HEK293 (cell line): ENCODE results near the gene EEF1AKMT3.

Experiments used
- CTCF ChIA-PET: fragments of 350-600 bp; formaldehyde crosslinking; extraction: SDS; loops from one replicate; lab custom pipeline; 2021; ENCODE audit warnings: antibody characterized with exemption; lab: Yijun Ruan, JAX
- POLR2A ChIA-PET: fragments of 300-600 bp; formaldehyde crosslinking; extraction: SDS; loops from one replicate; lab custom pipeline; 2020; ENCODE audit warnings: antibody characterized with exemption, inconsistent platforms; lab: Yijun Ruan, JAX
- H3K27ac ChIP-seq: fragments of 200-500 bp; sonication (Bioruptor generic); 2 replicates; pipeline ENCODE4 v1.5.1; 2014; ENCODE audit warnings: low read depth, low read length, control low read depth, inconsistent platforms; ENCODE audit errors: extremely low read depth
- H3K36me3 ChIP-seq, 2 experiments: fragments of 200-500 bp in 1 of 2; sonication (Bioruptor generic) in 1 of 2; 1 replicate in 1 of 2; 2 replicates in 1 of 2; pipeline ENCODE4 v1.5.1; 2014 to 2017; ENCODE audit warnings: inconsistent platforms in 2 of 2, low read length in 2 of 2; ENCODE audit not compliant: control insufficient read depth in 2 of 2, insufficient read depth in 1 of 2
- H3K4me1 ChIP-seq: fragments of 200-500 bp; sonication (Bioruptor generic); 2 replicates; pipeline ENCODE4 v1.5.1; 2014; ENCODE audit warnings: mild to moderate bottlenecking, low read length, inconsistent platforms; ENCODE audit not compliant: control insufficient read depth, insufficient read depth
- H3K4me3 ChIP-seq: 2 replicates; pipeline ENCODE4 v1.5.1; 2011; ENCODE audit warnings: low read depth, mild to moderate bottlenecking, control low read depth, low read length, moderate library complexity
- H3K9me3 ChIP-seq: fragments of 200-500 bp; sonication (Bioruptor generic); 2 replicates; pipeline ENCODE4 v1.5.1; 2014; ENCODE audit warnings: low read depth, low read length, inconsistent platforms; ENCODE audit not compliant: control insufficient read depth, insufficient read depth
- CTCF ChIP-seq: fragments of 450-650 bp; formaldehyde crosslinking; IDR thresholded peaks from 2 replicates; pipeline ENCODE4 v1.5.1; 2016; ENCODE audit warnings: missing biosample characterization, missing genetic modification characterization
- EGR2 ChIP-seq: fragments of 450-650 bp; formaldehyde crosslinking; IDR thresholded peaks from 2 replicates; pipeline ENCODE4 v1.5.1; 2016; ENCODE audit warnings: low read depth, missing biosample characterization, missing genetic modification characterization
- KLF10 ChIP-seq: fragments of 450-650 bp; IDR thresholded peaks from 2 replicates; pipeline ENCODE4 v1.5.1; 2018; ENCODE audit warnings: missing biosample characterization, mild to moderate bottlenecking, missing genetic modification characterization
- WT1 ChIP-seq: fragments of 450-650 bp; formaldehyde crosslinking; IDR thresholded peaks from 2 replicates; pipeline ENCODE4 v1.5.1; 2016; ENCODE audit warnings: missing biosample characterization, missing genetic modification characterization
- ZBTB26 ChIP-seq: fragments of 450-650 bp; formaldehyde crosslinking; optimal IDR thresholded peaks from 2 replicates; pipeline ENCODE3; 2016; ENCODE audit warnings: missing biosample characterization, mild to moderate bottlenecking, missing genetic modification characterization
- ZBTB6 ChIP-seq: fragments of 450-650 bp; formaldehyde crosslinking; IDR thresholded peaks from 2 replicates; pipeline ENCODE4 v1.5.1; 2017; ENCODE audit warnings: missing biosample characterization, missing genetic modification characterization
- ZEB2 ChIP-seq: fragments of 450-650 bp; formaldehyde crosslinking; IDR thresholded peaks from 2 replicates; pipeline ENCODE4 v1.5.1; 2016; ENCODE audit warnings: missing biosample characterization, missing genetic modification characterization
- ZFHX2 ChIP-seq: fragments of 450-650 bp; formaldehyde crosslinking; conservative IDR thresholded peaks from 2 replicates; pipeline ENCODE4 v1.5.1; 2016; ENCODE audit warnings: missing biosample characterization, missing genetic modification characterization
- ZNF138 ChIP-seq: fragments of 450-650 bp; formaldehyde crosslinking; IDR thresholded peaks from 2 replicates; pipeline ENCODE4 v1.5.1; 2016; ENCODE audit warnings: missing biosample characterization, missing genetic modification characterization, borderline replicate concordance
- ZNF221 ChIP-seq: fragments of 450-650 bp; formaldehyde crosslinking; IDR thresholded peaks from 2 replicates; pipeline ENCODE4 v1.5.1; 2017; ENCODE audit warnings: missing biosample characterization, missing genetic modification characterization, borderline replicate concordance
- ZNF23 ChIP-seq: fragments of 450-650 bp; formaldehyde crosslinking; IDR thresholded peaks from 2 replicates; pipeline ENCODE4 v1.5.1; 2016; ENCODE audit warnings: missing biosample characterization, missing genetic modification characterization, borderline replicate concordance
- ZNF311 ChIP-seq: fragments of 450-650 bp; formaldehyde crosslinking; IDR thresholded peaks from 2 replicates; pipeline ENCODE4 v1.5.1; 2017; ENCODE audit warnings: missing biosample characterization, missing genetic modification characterization, borderline replicate concordance
- ZNF37A ChIP-seq: fragments of 450-650 bp; IDR thresholded peaks from 2 replicates; pipeline ENCODE4 v1.5.1; 2018; ENCODE audit warnings: missing biosample characterization, missing genetic modification characterization
- ZNF488 ChIP-seq: fragments of 450-650 bp; formaldehyde crosslinking; IDR thresholded peaks from 2 replicates; pipeline ENCODE4 v1.5.1; 2016; ENCODE audit warnings: missing biosample characterization, missing genetic modification characterization
- ZNF510 ChIP-seq: fragments of 450-650 bp; formaldehyde crosslinking; IDR thresholded peaks from 2 replicates; pipeline ENCODE4 v1.5.1; 2018; ENCODE audit warnings: mild to moderate bottlenecking, missing genetic modification characterization, missing biosample characterization; ENCODE audit not compliant: insufficient replicate concordance
- ZNF571 ChIP-seq: fragments of 450-650 bp; formaldehyde crosslinking; IDR thresholded peaks from 2 replicates; pipeline ENCODE4 v1.5.0; 2017; ENCODE audit warnings: missing biosample characterization, missing genetic modification characterization
- ZNF629 ChIP-seq: fragments of 450-650 bp; formaldehyde crosslinking; IDR thresholded peaks from 2 replicates; pipeline ENCODE4 v1.5.1; 2017; ENCODE audit warnings: missing biosample characterization, missing genetic modification characterization
- ZNF747 ChIP-seq: fragments of 450-650 bp; formaldehyde crosslinking; IDR thresholded peaks from 2 replicates; pipeline ENCODE4 v1.5.1; 2016; ENCODE audit warnings: missing biosample characterization, missing genetic modification characterization
- ZNF830 ChIP-seq: fragments of 450-650 bp; IDR thresholded peaks from 2 replicates; pipeline ENCODE4 v1.5.0; 2018; ENCODE audit warnings: missing biosample characterization, missing genetic modification characterization, low read depth, mild to moderate bottlenecking, moderate library complexity
- TF ChIP-seq, protein P1 (sequence below): fragments of 450-650 bp; formaldehyde crosslinking; IDR thresholded peaks from 2 replicates; pipeline ENCODE4 v1.5.1; 2016; ENCODE audit warnings: missing biosample characterization, missing genetic modification characterization
- TF ChIP-seq, protein P2 (sequence below): fragments of 450-650 bp; formaldehyde crosslinking; IDR thresholded peaks from 2 replicates; pipeline ENCODE4 v1.5.0; 2017; ENCODE audit warnings: missing biosample characterization, missing genetic modification characterization, borderline replicate concordance

Gene EEF1AKMT3

GRCh38 chr12:57758552-57759359 lies 13.7 kb upstream of the EEF1AKMT3 start:
- TF ChIP-seq ZNF37A (tag by site-specific recombination) (no peak), ZBTB26 (tag by site-specific recombination) (no peak), ZNF138 (no peak), ZEB2 (no peak), ZNF830 (no peak), KLF10 (tag by site-specific recombination) (no peak), ZBTB6 (tag by site-specific recombination) (no peak), ZNF221 (tag by site-specific recombination) (no peak), ZNF23 (tag by site-specific recombination) (no peak), ZNF488 (tag by site-specific recombination) (no peak), ZNF571 (no peak)
- H3K27ac ChIP-seq: no peak overlapping the region
- H3K36me3 ChIP-seq: peaks cover 10 to 46% of the 10 kb centered on the region in 2 experiments
- ChIA-PET POLR2A (interaction anchor here (1.0 to 1.2 kb wide), 3 partner anchors 14 to 183 kb away, joined by 3 to 4 read pairs (median 3); partner anchors contain the start of genes ATP23, EEF1AKMT3 and TSPAN31), CTCF (interaction anchor here (0.6 to 2.3 kb wide), 17 partner anchors 9 to 583 kb away, joined by 3 to 8 read pairs (median 4); partner anchors contain the start of gene TSPAN31)
- H3K4me3 ChIP-seq: no peak overlapping the region
- peaks cover 6% of the 10 kb centered on the region; the same call in 1 of the 2 replicates for H3K4me1 ChIP-seq
- no peaks in the 10 kb centered on the region for H3K9me3 ChIP-seq

DNA sequence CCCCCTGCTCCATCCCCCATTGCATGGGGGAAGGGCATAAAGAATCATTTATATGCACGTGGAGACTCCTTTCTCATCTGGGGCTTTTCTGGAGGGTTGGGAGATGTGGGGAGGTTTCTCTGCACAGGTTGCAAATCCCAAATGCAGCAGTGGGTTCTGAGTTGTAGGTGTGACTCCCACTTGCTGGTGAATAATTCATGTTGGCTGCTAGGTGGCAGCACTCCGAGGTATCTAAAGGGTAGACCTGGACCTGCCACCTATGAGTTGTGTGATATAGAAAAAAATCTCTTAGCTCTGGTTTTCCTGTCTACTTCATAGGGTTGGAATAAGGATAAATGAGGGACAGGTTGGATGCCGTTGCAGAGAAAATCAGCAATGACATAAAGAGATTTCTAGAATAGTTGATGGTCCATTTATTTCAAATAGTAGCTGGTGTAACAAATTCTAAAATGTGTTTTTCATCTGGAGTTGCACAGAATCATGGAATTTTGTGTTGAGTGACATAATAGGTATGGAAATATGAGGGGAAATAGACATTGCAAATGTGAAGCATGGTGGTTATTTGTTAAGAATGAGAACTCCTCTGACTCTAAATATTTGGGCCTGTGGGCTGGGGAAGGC lies 12.9 kb upstream of the EEF1AKMT3 start:
- Histone ChIP-seq H3K9me3 (no peaks in the 10 kb centered on the region), H3K4me1 (0 out of 2 replicates have a peak, but pooled peaks cover 1% of the 10 kb centered on the region), H3K36me3 (peaks cover 10 to 46% of the 10 kb centered on the region in 2 experiments), H3K4me3 (no peak overlapping the region), H3K27ac (no peak overlapping the region)
- CTCF ChIA-PET: interaction anchor here (0.5 to 2.3 kb wide), 27 partner anchors 9 to 967 kb away, joined by 3 to 8 read pairs (median 4); partner anchors contain the start of genes EEF1AKMT3, INHBE, METTL1 and TSPAN31
- POLR2A ChIA-PET: interaction anchor here (0.6 to 1.2 kb wide), 5 partner anchors 13 to 391 kb away, joined by 3 to 4 read pairs (median 3); partner anchors contain the start of genes ATP23, EEF1AKMT3 and TSPAN31
- TF ChIP-seq, protein P1, sequence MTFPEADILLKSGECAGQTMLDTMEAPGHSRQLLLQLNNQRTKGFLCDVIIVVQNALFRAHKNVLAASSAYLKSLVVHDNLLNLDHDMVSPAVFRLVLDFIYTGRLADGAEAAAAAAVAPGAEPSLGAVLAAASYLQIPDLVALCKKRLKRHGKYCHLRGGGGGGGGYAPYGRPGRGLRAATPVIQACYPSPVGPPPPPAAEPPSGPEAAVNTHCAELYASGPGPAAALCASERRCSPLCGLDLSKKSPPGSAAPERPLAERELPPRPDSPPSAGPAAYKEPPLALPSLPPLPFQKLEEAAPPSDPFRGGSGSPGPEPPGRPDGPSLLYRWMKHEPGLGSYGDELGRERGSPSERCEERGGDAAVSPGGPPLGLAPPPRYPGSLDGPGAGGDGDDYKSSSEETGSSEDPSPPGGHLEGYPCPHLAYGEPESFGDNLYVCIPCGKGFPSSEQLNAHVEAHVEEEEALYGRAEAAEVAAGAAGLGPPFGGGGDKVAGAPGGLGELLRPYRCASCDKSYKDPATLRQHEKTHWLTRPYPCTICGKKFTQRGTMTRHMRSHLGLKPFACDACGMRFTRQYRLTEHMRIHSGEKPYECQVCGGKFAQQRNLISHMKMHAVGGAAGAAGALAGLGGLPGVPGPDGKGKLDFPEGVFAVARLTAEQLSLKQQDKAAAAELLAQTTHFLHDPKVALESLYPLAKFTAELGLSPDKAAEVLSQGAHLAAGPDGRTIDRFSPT (tag by site-specific recombination): no peak
- no peak for TF ChIP-seq WT1 (tag by site-specific recombination)
- TF ChIP-seq, protein P2, sequence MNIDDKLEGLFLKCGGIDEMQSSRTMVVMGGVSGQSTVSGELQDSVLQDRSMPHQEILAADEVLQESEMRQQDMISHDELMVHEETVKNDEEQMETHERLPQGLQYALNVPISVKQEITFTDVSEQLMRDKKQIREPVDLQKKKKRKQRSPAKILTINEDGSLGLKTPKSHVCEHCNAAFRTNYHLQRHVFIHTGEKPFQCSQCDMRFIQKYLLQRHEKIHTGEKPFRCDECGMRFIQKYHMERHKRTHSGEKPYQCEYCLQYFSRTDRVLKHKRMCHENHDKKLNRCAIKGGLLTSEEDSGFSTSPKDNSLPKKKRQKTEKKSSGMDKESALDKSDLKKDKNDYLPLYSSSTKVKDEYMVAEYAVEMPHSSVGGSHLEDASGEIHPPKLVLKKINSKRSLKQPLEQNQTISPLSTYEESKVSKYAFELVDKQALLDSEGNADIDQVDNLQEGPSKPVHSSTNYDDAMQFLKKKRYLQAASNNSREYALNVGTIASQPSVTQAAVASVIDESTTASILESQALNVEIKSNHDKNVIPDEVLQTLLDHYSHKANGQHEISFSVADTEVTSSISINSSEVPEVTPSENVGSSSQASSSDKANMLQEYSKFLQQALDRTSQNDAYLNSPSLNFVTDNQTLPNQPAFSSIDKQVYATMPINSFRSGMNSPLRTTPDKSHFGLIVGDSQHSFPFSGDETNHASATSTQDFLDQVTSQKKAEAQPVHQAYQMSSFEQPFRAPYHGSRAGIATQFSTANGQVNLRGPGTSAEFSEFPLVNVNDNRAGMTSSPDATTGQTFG (tag by site-specific recombination): no peak
- no peak for TF ChIP-seq ZBTB26 (tag by site-specific recombination)
- TF ChIP-seq CTCF: peak; percentile 27; the same call in 1 of the 2 replicates
- no peak for TF ChIP-seq ZNF747 (tag by site-specific recombination)
- TF ChIP-seq ZNF629 (tag by site-specific recombination): no peak
- no peak for TF ChIP-seq ZNF510 (tag by site-specific recombination)
- TF ChIP-seq EGR2 (tag by site-specific recombination): peak; percentile 64
- TF ChIP-seq ZFHX2: peak; percentile 48
- no peak for TF ChIP-seq ZNF311 (tag by site-specific recombination)
